HCT116 (cell line): ENCODE measurements around the gene TBC1D14. TPM values are rescaled to one million over a fixed set of nuclear protein-coding genes. Genes with fewer than 3 reads are reported as not detected.
"Not testable (repeated sequence)": the region's sequence is repeated elsewhere in the genome, so short reads cannot be mapped to it uniquely, and the experiment has no call there.

Experiments used
- ATAC-seq: fragments of 200-7000 bp; cut with Tn5 transposase; 2 replicates; pipeline ENCODE4 v1.9.1; 2020; ENCODE audit warnings: mild to moderate bottlenecking, moderate library complexity
- BruUV-seq: library from RNA; stranded (reverse); fragments of 400-500 nt; replicated peaks from 2 replicates; lab custom pipeline; 2021; lab: Mats Ljungman, UMichigan
- CTCF ChIA-PET: fragments of 300-600 bp; sonication (Branson Sonifier 250); formaldehyde crosslinking; loops from one replicate; lab custom pipeline; 2021; ENCODE audit warnings: antibody characterized with exemption; lab: Charles Lee
- POLR2A ChIA-PET: fragments of 300-600, 350-600 bp; sonication (Branson Sonifier 250); formaldehyde crosslinking; loops from one replicate; lab custom pipeline; 2021; ENCODE audit warnings: antibody characterized with exemption; lab: Charles Lee
- RAD21 ChIA-PET, 2 experiments: fragments of 300-600 bp; sonication (Branson Sonifier 250); formaldehyde crosslinking; loops; one replicate each; lab custom pipeline; 2023; ENCODE audit warnings: low total read pairs in 2 of 2; ENCODE audit not compliant: uncharacterized antibody in 2 of 2, unreplicated experiment in 2 of 2, low non-redundant PET in 1 of 2; lab: Charles Lee
- DNase-seq: peaks from one replicate; pipeline ENCODE4 v3.0.0-alpha.2; 2010; ENCODE audit warnings: low read depth, low spot score
- H2AFZ ChIP-seq: fragments of 200-600 bp; shearing (Covaris generic), sonication (generic); 2 replicates; pipeline ENCODE4 v1.6.1; 2017; ENCODE audit warnings: low read depth, mixed run types, mixed read lengths, antibody characterized with exemption, low read length; ENCODE audit not compliant: poor library complexity, severe bottlenecking
- H3K27ac ChIP-seq: 2 replicates; pipeline ENCODE4 v1.5.1; 2012; ENCODE audit warnings: low read depth, low read length
- H3K27me3 ChIP-seq: fragments of 200-600 bp; sonication (generic); 2 replicates; pipeline ENCODE4 v1.6.1; 2016; ENCODE audit warnings: mixed run types, low read length, mixed read lengths; ENCODE audit not compliant: insufficient read depth
- H3K36me3 ChIP-seq, 2 experiments: fragments of 200-500 bp in 1 of 2; fragments of 200-600 bp in 1 of 2; sonication (Bioruptor generic) in 1 of 2; sonication (generic) in 1 of 2; 2 replicates each; pipeline versions ENCODE4 v1.5.1 to v1.6.1; 2014 to 2016; ENCODE audit warnings: low read length in 2 of 2, inconsistent platforms in 1 of 2, mixed read lengths in 1 of 2, mixed run types in 1 of 2; ENCODE audit not compliant: insufficient read depth in 2 of 2, control insufficient read depth in 1 of 2
- H3K4me1 ChIP-seq, 2 experiments: fragments of 200-600 bp in 1 of 2; sonication (generic) in 1 of 2; 2 replicates each; pipeline versions ENCODE4 v1.5.1 to v1.6.1; 2012 to 2017; ENCODE audit warnings: low read length in 2 of 2, inconsistent platforms in 1 of 2, mild to moderate bottlenecking in 1 of 2, mixed read lengths in 1 of 2, mixed run types in 1 of 2, moderate library complexity in 1 of 2; ENCODE audit not compliant: insufficient read depth in 2 of 2, control insufficient read depth in 1 of 2
- H3K4me2 ChIP-seq: fragments of 200-600 bp; sonication (generic); 2 replicates; pipeline ENCODE4 v1.6.1; 2017; ENCODE audit warnings: mixed run types, low read length, mixed read lengths
- H3K4me3 ChIP-seq, 2 experiments: fragments of 200-600 bp in 1 of 2; sonication (generic) in 1 of 2; replicated peaks in 1 of 2; 2 replicates each; pipeline ENCODE4 v1.5.1; 2011 to 2016; ENCODE audit warnings: low read length in 2 of 2, control low read depth in 1 of 2, low read depth in 1 of 2, mild to moderate bottlenecking in 1 of 2, mixed read lengths in 1 of 2, mixed run types in 1 of 2
- H3K79me2 ChIP-seq: fragments of 200-600 bp; sonication (generic); 2 replicates; pipeline ENCODE4 v1.6.1; 2017; ENCODE audit warnings: mild to moderate bottlenecking, mixed run types, low read length, moderate library complexity, mixed read lengths; ENCODE audit not compliant: insufficient read depth
- H3K9ac ChIP-seq: fragments of 200-600 bp; sonication (generic); 2 replicates; pipeline ENCODE4 v1.6.1; 2016; ENCODE audit warnings: low read length, mixed read lengths
- H3K9me2 ChIP-seq: fragments of 200-600 bp; sonication (generic), shearing (Covaris generic); 2 replicates; pipeline ENCODE4 v1.6.1; 2017; ENCODE audit warnings: mixed run types, mild to moderate bottlenecking, moderate library complexity; ENCODE audit not compliant: insufficient read depth
- H3K9me3 ChIP-seq, 2 experiments: fragments of 200-500 bp in 1 of 2; fragments of 200-600 bp in 1 of 2; sonication (Bioruptor generic) in 1 of 2; sonication (generic) in 1 of 2; 2 replicates each; pipeline ENCODE4 v1.6.1; 2014 to 2017; ENCODE audit warnings: low read length in 2 of 2, mixed read lengths in 2 of 2, inconsistent platforms in 1 of 2, low read depth in 1 of 2, mild to moderate bottlenecking in 1 of 2, mixed run types in 1 of 2, moderate library complexity in 1 of 2; ENCODE audit not compliant: control insufficient read depth in 1 of 2, insufficient read depth in 1 of 2
- H4K20me1 ChIP-seq: fragments of 200-600 bp; sonication (generic), shearing (Covaris generic); 2 replicates; pipeline ENCODE4 v1.6.1; 2017; ENCODE audit warnings: mixed run types, mild to moderate bottlenecking, moderate library complexity; ENCODE audit not compliant: insufficient read depth
- CTCF ChIP-seq, 3 experiments: fragments of 200-600 bp in 1 of 3; sonication (generic) in 1 of 3; IDR thresholded peaks in 2 of 3; conservative IDR thresholded peaks in 1 of 3; 2 replicates each; pipeline ENCODE4 v1.5.1; 2012 to 2017; ENCODE audit warnings: low read depth in 2 of 3, low read length in 2 of 3, antibody characterized with exemption in 1 of 3, borderline replicate concordance in 1 of 3, control low read depth in 1 of 3, mild to moderate bottlenecking in 1 of 3, mixed read lengths in 1 of 3, mixed run types in 1 of 3, moderate library complexity in 1 of 3; ENCODE audit not compliant: insufficient read depth in 1 of 3
- ELF1 ChIP-seq: IDR thresholded peaks from 2 replicates; pipeline ENCODE4 v1.6.1; 2012; ENCODE audit warnings: low read depth, borderline replicate concordance
- EZH2 ChIP-seq: fragments of 200-600 bp; sonication (generic); IDR thresholded peaks from 2 replicates; pipeline ENCODE4 v1.6.1; 2017; ENCODE audit warnings: antibody characterized with exemption, mixed run types
- EZH2phosphoT487 ChIP-seq: fragments of 200-600 bp; IDR thresholded peaks from 2 replicates; pipeline ENCODE4 v1.6.1; 2018; ENCODE audit warnings: antibody characterized with exemption, borderline replicate concordance
- FOSL1 ChIP-seq: IDR thresholded peaks from 2 replicates; pipeline ENCODE4 v1.6.1; 2012; ENCODE audit warnings: low read depth
- MAX ChIP-seq: IDR thresholded peaks from 2 replicates; pipeline ENCODE4 v1.6.1; 2012
- POLR2A ChIP-seq: IDR thresholded peaks from 2 replicates; pipeline ENCODE4 v1.7.0; 2011; ENCODE audit warnings: borderline replicate concordance; ENCODE audit not compliant: insufficient read depth, insufficient read length; ENCODE audit errors: extremely low read depth
- POLR2AphosphoS5 ChIP-seq: IDR thresholded peaks from 2 replicates; pipeline ENCODE4 v1.6.1; 2011; ENCODE audit warnings: mild to moderate bottlenecking, low read depth, low read length, moderate library complexity
- SIN3A ChIP-seq: IDR thresholded peaks from 2 replicates; pipeline ENCODE4 v1.6.1; 2012; ENCODE audit warnings: low read depth
- SP1 ChIP-seq: IDR thresholded peaks from 2 replicates; pipeline ENCODE4 v1.6.1; 2012; ENCODE audit warnings: low read depth
- SRF ChIP-seq: IDR thresholded peaks from 2 replicates; pipeline ENCODE4 v1.6.1; 2012; ENCODE audit warnings: low read depth
- YY1 ChIP-seq: IDR thresholded peaks from 2 replicates; pipeline ENCODE4 v1.6.1; 2011; ENCODE audit warnings: low read length, low read depth, moderate library complexity, mild to moderate bottlenecking; ENCODE audit not compliant: insufficient replicate concordance; ENCODE audit errors: extremely low read depth
- ZBTB33 ChIP-seq: IDR thresholded peaks from 2 replicates; pipeline ENCODE4 v1.6.1; 2011; ENCODE audit warnings: mild to moderate bottlenecking, low read length, moderate library complexity; ENCODE audit not compliant: insufficient replicate concordance; ENCODE audit errors: extremely low read depth
- ZFX ChIP-seq: fragments of 450-650 bp; IDR thresholded peaks from 2 replicates; pipeline ENCODE4 v1.6.1; 2017
- ZNF274 ChIP-seq: fragments of 200-500 bp; sonication (Bioruptor generic); IDR thresholded peaks from 2 replicates; pipeline ENCODE4 v1.6.1; 2014; ENCODE audit warnings: mild to moderate bottlenecking, low read depth, low read length, inconsistent platforms
- intact Hi-C: fragments of 100-400 bp; cut with micrococcal nuclease; formaldehyde crosslinking; loops from 2 replicates; pipeline ENCODE4 v1.10.0; 2022
- total RNA-seq: library from RNA; stranded (reverse); gene quantifications from one replicate; pipeline ENCODE4 v1.2.1, GENCODE V29; 2021; ENCODE audit not compliant: unreplicated experiment

TBC1D14 gene
- total RNA-seq, 1 experiment from 2014 or later, result 62.9 TPM

GRCh38 chr4:6905516-6906445, 3.8 kb upstream of the TBC1D14 start:
- ATAC-seq, result no peak
- no peak overlapping the region for H3K27ac ChIP-seq
- no peaks in the 10 kb centered on the region for H4K20me1 ChIP-seq
- no peak overlapping the region for H2AFZ ChIP-seq
- no peaks in the 10 kb centered on the region for H3K9me3 ChIP-seq
- no peak overlapping the region for H3K4me3 ChIP-seq
- BruUV-seq, result no TSS peak
- CTCF ChIA-PET, result interaction anchor here (1.1 to 2.2 kb wide), 2 partner anchors 163 to 165 kb away, joined by 3 to 8 read pairs; no protein-coding TSS in a partner anchor
- intact Hi-C loops, result loop anchor here (5.0 kb wide), 1 partner anchor 82 kb away; no protein-coding TSS in a partner anchor
- RAD21 ChIA-PET, result no interaction called here
- peaks cover 7% of the 10 kb centered on the region for H3K79me2 ChIP-seq
- TF ChIP-seq SRF, result no peak
- TF ChIP-seq EZH2, result no peak
- TF ChIP-seq YY1, result no peak
- no peak for TF ChIP-seq ZNF274
- TF ChIP-seq SP1, result no peak
- no peak for TF ChIP-seq MAX
- no peak for TF ChIP-seq EZH2phosphoT487
- TF ChIP-seq SIN3A, result no peak
- no peak for TF ChIP-seq POLR2A
- no peak for TF ChIP-seq CTCF (IDR thresholded peaks at IDR 0.05 in 2 of 3, conservative IDR thresholded peaks at IDR 0.05 in 1 of 3; ENCODE audit: borderline replicate concordance in 1 of 3, insufficient read depth in 1 of 3, low read depth in 2 of 3, low read length in 2 of 3)
- TF ChIP-seq ZBTB33, result no peak
- TF ChIP-seq ZFX, result no peak
- no peak for TF ChIP-seq ELF1
- TF ChIP-seq FOSL1, result no peak
- TF ChIP-seq POLR2AphosphoS5, result no peak
- H3K9me2 ChIP-seq, result no peaks in the 10 kb centered on the region
- H3K9ac ChIP-seq, result no peak overlapping the region
- peaks cover 11 to 33% of the 10 kb centered on the region in 2 experiments for H3K4me1 ChIP-seq
- POLR2A ChIA-PET, result no interaction called here
- no peak overlapping the region for H3K4me2 ChIP-seq
- no peaks in the 10 kb centered on the region for H3K27me3 ChIP-seq
- H3K36me3 ChIP-seq, result no peaks in the 10 kb centered on the region
- DNase-seq, result no peak

- H3K9me3 ChIP-seq, POLR2A ChIA-PET, BruUV-seq, H2AFZ ChIP-seq, H3K4me2 ChIP-seq, RAD21 ChIA-PET, H3K9me2 ChIP-seq, DNase-seq, H3K27me3 ChIP-seq, H4K20me1 ChIP-seq, ATAC-seq, H3K36me3 ChIP-seq, H3K27ac ChIP-seq, H3K9ac ChIP-seq, H3K4me3 ChIP-seq: not testable (repeated sequence)
- H3K4me1 ChIP-seq, result peaks cover 11 to 35% of the 10 kb centered on the region in 2 experiments
- peaks cover 14% of the 10 kb centered on the region for H3K79me2 ChIP-seq
- CTCF ChIA-PET, result interaction anchor here (1.1 to 2.2 kb wide), 2 partner anchors 163 to 164 kb away, joined by 3 to 8 read pairs; no protein-coding TSS in a partner anchor
- intact Hi-C loops, result loop anchor here (5.0 kb wide), 1 partner anchor 81 kb away; no protein-coding TSS in a partner anchor
Measured at GRCh38 chr4:6906486-6906885, 3.1 kb upstream of the TBC1D14 start.
